OCI-M2 (cell line): ENCODE measurements around the gene DNASE1L1.

Experiments used
- DNase-seq: peaks from one replicate; lab custom pipeline; 2025; ENCODE audit not compliant: unreplicated experiment; lab: John Stamatoyannopoulos, UW

The DNASE1L1 gene

GRCh38 chrX:154384284-154384892, 24.7 kb downstream of the DNASE1L1 start:
- no peak for DNase-seq

- no peak for DNase-seq
These were observed 25.4 kb downstream of the DNASE1L1 start for GRCh38 chrX:154383359-154384283.

DNA sequence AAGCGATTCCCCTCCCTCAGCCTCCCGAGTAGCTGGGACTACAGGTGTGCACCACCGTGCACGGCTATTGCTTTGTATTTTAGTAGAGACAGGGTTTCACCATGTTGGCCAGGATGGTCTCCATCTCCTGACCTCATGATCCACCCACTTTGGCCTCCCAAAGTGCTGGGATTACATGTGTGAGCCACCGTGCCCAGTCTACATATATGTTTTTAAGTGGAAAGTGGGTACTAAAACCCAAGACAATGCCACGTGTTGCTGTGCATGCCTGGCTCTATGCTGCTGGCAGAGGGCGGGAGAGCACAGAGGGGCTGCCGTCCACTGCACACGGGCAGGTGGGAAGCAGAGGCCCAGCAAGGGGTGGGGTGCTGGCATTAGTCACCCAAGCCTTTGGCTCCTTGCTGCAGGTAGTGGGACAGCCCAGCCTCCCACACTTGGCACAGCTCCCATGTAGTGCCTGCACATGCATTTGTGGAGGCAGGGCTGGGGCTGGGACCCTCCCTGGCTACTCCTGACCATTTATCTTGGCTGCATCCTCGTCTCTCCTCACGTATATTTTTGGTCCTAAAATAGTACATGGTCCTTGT, 26.5 kb downstream of the DNASE1L1 start:
- no peak for DNase-seq

- DNase-seq: no peak
These were observed 27.8 kb downstream of the DNASE1L1 start for GRCh38 chrX:154381271-154381670.

GRCh38 chrX:154380787-154381186, 28.3 kb downstream of the DNASE1L1 start:
- no peak for DNase-seq

DNA sequence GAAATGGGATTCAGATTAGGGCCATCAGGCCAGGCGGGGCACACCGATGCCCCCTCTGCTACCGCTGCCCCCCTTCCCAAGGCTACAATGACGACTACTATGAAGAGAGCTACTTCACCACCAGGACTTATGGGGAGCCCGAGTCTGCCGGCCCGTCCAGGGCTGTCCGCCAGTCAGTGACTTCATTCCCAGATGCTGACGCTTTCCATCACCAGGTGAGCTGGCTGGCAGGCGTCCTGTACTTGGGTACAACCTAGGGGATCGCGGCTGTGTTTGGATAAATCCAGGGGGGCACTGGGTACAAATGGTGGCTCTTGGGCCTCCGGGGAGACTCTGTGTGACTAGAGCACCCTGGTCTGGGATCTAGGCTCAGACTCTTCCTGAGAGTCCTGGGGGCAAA, 28.9 kb downstream of the DNASE1L1 start:
- DNase-seq: no peak

GRCh38 chrX:154379569-154379951, 29.5 kb downstream of the DNASE1L1 start:
- no peak for DNase-seq

DNA sequence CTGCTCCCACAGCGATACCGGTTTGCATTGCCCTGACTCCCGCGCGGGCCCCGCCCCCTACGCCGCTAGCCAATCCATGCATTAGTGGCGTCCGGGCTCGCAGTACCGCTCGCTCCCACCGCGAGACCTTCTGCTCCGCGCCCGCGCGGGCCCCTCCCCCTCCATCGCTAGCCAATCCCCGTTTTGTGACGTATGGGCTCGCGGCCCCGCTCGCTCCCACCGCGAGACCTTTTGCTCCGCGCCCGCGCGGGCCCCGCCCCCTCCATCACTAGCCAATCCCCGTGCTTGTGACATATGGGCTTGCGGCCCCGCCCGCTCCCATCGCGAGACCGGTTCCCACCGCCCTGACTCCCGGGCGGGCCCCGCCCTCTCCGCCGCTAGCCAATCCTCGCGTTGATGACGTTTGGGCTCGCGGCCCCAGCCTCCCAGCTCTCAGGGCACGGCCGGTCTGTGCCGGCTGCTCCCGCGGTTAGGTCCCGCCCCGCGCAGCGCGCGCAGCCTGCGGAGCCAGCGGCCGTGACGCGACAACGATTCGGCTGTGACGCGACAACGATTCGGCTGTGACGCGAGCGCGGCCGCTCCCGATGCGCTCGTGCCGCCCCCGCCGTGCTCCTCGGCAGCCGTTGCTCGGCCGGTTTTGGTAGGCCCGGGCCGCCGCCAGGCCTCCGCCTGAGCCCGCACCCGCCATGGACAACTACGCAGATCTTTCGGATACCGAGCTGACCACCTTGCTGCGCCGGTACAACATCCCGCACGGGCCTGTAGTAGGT, 30.1 kb downstream of the DNASE1L1 start, which contains the start of gene EMD:
Gene EMD, plus strand, starts transcription at position 497 of the 770 bp plus-strand sequence. Its CDS starts 190 bp downstream, at position 687.
- peak; percentile 69 for DNase-seq

- DNase-seq: no peak
These were observed 30.8 kb downstream of the DNASE1L1 start for GRCh38 chrX:154378059-154378798.

DNA sequence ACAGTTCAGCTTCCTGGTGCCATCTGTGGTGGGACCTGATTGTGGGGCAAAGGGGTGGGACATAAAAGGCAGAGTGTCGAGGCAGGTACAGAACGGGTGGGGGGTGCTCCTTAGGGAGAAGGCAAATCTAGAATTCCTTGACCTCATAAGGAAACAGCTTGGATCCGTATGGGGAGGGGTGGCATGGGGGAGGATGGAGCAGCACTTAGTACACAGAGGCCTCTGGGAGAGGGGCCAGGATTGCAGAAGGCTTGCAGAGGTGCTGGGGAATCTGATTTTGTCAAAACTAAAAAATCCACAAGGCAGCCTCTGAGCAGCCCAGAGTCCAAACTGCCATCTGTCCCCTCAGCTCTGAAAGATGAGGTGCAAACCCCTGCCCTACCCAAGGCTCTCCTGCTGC, 32.3 kb downstream of the DNASE1L1 start:
- DNase-seq: no peak

GRCh38 chrX:154375156-154375504, 33.9 kb downstream of the DNASE1L1 start:
- DNase-seq: no peak

DNA sequence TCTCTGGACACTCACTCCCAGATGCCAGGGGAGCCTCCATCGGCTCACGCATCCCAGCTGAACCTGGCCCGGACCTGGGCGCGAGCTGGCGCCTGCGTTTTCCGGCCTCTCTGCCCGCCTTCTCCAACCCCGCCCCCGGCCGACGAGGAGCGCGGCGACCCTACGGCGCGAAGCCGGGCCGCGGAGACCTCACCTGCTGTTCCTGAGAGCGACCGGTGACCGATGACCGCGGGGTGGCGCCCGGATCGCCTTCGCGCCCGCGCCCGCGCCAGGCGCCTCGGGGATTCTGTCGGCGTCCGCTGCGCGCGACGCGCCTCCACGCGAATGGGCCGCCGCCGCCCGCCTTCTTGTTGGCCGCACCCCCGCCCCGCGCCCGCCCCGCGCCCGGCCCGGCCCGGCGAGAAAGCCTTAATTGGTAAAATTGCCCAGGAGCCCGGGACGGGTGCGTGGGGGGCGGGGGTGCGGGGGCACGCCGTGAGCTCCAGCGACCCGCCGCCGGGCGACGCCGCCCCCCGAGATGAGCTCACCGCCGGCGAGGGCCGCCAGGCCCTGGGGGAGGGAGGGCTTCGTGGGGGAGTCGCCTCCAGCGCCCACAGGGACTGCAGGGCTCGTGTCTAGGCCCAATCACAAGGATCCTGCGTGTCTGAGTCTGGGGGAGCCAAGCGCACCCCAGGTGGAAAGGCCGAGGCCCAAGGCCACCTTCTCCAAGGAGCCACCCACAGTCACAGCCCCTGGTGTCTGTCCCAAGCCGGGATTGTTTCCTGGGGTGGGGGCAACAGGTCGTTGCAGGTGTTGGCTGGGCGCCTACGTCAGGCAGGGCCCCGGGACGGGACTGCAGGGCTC, 34.5 kb downstream of the DNASE1L1 start, which contains the start of gene FLNA:
Gene FLNA, minus strand, starts transcription at position 322 of the 843 bp plus-strand sequence. CDS start 3,389 bp downstream, outside the sequence.
- DNase-seq: no peak

- DNase-seq: no peak
These were observed 35.4 kb downstream of the DNASE1L1 start for GRCh38 chrX:154373340-154374306.

GRCh38 chrX:154372612-154373022, 36.4 kb downstream of the DNASE1L1 start:
- DNase-seq: no peak

DNA sequence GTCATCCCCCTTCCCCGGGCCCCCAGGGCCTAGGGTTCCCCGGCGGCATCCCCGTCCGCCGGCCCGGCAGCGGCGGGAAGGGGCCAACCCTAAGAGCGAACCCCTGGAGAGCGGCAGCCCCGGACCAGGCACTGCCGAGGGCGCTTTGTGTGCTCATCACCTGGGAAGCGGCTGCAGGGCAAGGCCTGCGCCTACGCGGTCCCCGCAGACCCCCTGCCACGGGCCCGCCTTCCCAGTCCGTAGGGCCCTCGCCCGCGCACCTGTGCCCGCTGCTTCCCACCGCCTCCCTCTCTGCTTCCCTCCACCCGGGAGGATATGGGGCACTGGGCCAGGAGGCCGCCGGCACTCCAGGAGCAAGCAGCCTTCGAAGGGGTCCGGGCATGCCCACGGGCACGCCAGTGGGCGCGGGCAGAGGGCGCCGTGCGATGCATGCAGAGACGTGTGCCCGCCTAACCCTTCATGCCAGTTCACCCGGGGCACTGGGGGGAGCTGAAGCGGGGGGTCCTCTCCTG, 37.2 kb downstream of the DNASE1L1 start:
- DNase-seq: no peak

DNA sequence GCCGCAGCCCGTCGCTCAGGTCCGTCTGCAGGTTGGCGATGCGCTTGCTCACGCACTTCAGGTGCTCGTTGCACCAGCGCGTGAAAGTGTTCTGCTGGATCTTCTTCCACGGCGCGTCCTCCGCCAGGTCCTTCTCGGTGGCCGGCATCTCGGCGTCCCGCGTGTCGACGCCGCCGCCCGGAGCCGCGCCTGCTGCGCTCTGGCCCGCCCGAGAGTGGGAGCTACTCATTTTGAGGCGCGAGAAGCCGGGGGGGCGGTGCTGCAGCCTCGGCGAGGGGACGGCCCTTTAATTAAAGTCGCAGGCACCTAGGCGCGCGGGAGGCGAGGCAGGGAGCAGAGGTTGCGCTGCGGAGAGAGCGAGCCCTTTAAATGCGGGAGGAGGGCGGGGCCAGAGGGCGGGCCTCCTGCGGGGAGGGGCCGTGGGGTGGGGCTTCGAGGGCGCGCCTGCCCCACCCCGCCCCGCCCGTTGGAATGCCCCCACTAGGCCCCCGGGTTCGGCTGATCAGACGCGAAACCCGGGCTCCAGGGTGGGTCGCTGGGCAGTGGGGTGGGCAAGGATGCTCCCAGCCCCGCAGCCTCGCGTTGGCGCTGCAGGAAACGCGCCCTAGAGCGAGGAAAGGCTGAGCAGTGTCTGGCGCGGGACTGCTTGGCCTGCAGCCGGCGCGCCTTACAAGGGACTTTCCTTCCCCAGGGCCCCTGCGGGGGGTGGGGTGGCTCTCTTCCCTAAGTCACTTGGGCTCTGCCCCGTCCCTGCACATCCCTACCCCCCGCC, 37.9 kb downstream of the DNASE1L1 start:
- no peak for DNase-seq

- DNase-seq: no peak
These were observed 38.6 kb downstream of the DNASE1L1 start for GRCh38 chrX:154370300-154371016.
